HepG2 (cell line): ENCODE data around the gene MXRA8. TPM values are rescaled to one million over a fixed set of nuclear protein-coding genes. Genes with fewer than 3 reads are reported as not detected.

Source experiments
- BRCA1 ChIP-seq: sonication (generic); formaldehyde crosslinking; IDR thresholded peaks from 2 replicates; pipeline ENCODE4 v1.4.0; 2020; ENCODE audit warnings: missing genetic modification reagents
- GMEB2 ChIP-seq: IDR thresholded peaks from 2 replicates; pipeline ENCODE4 v1.6.1; 2016; ENCODE audit warnings: missing biosample characterization, missing genetic modification reagents, low read depth
- KMT2A ChIP-seq: sonication (generic); formaldehyde crosslinking; IDR thresholded peaks from 2 replicates; pipeline ENCODE4 v1.4.0; 2020; ENCODE audit warnings: missing genetic modification reagents
- MYC ChIP-seq: sonication (generic); formaldehyde crosslinking; IDR thresholded peaks from 2 replicates; pipeline ENCODE4 v1.9.0; 2021; ENCODE audit warnings: missing genetic modification reagents, borderline replicate concordance
- NKX3-1 ChIP-seq: sonication (generic); formaldehyde crosslinking; IDR thresholded peaks from 2 replicates; pipeline ENCODE4 v1.5.0; 2020; ENCODE audit warnings: missing genetic modification reagents
- PAWR ChIP-seq: sonication (generic); formaldehyde crosslinking; IDR thresholded peaks from 2 replicates; pipeline ENCODE4 v1.4.0; 2020; ENCODE audit warnings: missing genetic modification reagents, mild to moderate bottlenecking, borderline replicate concordance
- RFXAP ChIP-seq: sonication (generic); formaldehyde crosslinking; IDR thresholded peaks from 2 replicates; pipeline ENCODE4 v1.4.0; 2020; ENCODE audit warnings: missing genetic modification reagents, borderline replicate concordance
- ZNF383 ChIP-seq: sonication (generic); formaldehyde crosslinking; IDR thresholded peaks from 2 replicates; pipeline ENCODE4 v1.4.0; 2020; ENCODE audit warnings: missing genetic modification reagents, mild to moderate bottlenecking, borderline replicate concordance
- ZNF704 ChIP-seq: sonication (generic); formaldehyde crosslinking; IDR thresholded peaks from 2 replicates; pipeline ENCODE4 v1.8.1; 2023; ENCODE audit warnings: mild to moderate bottlenecking, inconsistent platforms, moderate library complexity, missing genetic modification reagents, borderline replicate concordance
- polyA plus RNA-seq, 8 experiments: library from polyadenylated mRNA; depleted of rRNA in 3 of 8; stranded (reverse) in 7 of 8; unstranded in 1 of 8; fragments of >200 nt; fragmentation: Illumina TruSeq in 4 of 8; extraction: Trizol in 4 of 8; gene quantifications; 2 replicates each; pipeline versions ENCODE4 v1.2.1 to v1.2.3, GENCODE V29; 2011 to 2016; ENCODE audit warnings: low read depth in 4 of 8, missing spikeins in 1 of 8, mixed read lengths in 1 of 8; ENCODE audit not compliant: insufficient read depth in 1 of 8
- total RNA-seq, 5 experiments: library from RNA; depleted of rRNA; stranded (reverse); fragments of >200 nt; fragmentation: Illumina TruSeq; extraction: Trizol; gene quantifications; 2 replicates each; pipeline ENCODE4 v1.2.3, GENCODE V29; 2016; ENCODE audit warnings: low read depth in 1 of 5
- TF ChIP-seq, protein P1 (sequence below): sonication (generic); formaldehyde crosslinking; IDR thresholded peaks from 2 replicates; pipeline ENCODE4 v1.4.0; 2020; ENCODE audit warnings: missing genetic modification reagents
- TF ChIP-seq, protein P2 (sequence below): sonication (generic); formaldehyde crosslinking; IDR thresholded peaks from 2 replicates; pipeline ENCODE4 v1.5.0; 2020; ENCODE audit warnings: mild to moderate bottlenecking, missing genetic modification reagents, borderline replicate concordance
- TF ChIP-seq, protein P3 (sequence below): sonication (generic); formaldehyde crosslinking; IDR thresholded peaks from 2 replicates; pipeline ENCODE4 v1.4.0; 2020; ENCODE audit warnings: mild to moderate bottlenecking, missing genetic modification reagents

MXRA8 gene
- total and polyA plus RNA-seq, 2 of the 13 experiments (the other 11 are each of a cell fraction or from before 2014, with no cell fraction given), result 19.8 to 44.8 TPM

GRCh38 chr1:1359664-1360468, 1.5 kb upstream of the MXRA8 start (continued):
- TF ChIP-seq KMT2A (CRISPR knock-in tag) (peak; percentile 21; the same call in 1 of the 2 replicates), MYC (CRISPR knock-in tag) (no peak; the same call in 1 of the 2 replicates), ZNF704 (CRISPR knock-in tag) (0 out of 2 replicates have a peak, but pooled peaks have one; percentile 26), PAWR (no peak), GMEB2 (CRISPR knock-in tag) (no peak), ZNF383 (CRISPR knock-in tag) (no peak), BRCA1 (CRISPR knock-in tag) (0 out of 2 replicates have a peak, but pooled peaks have one; percentile 30), RFXAP (CRISPR knock-in tag) (0 out of 2 replicates have a peak, but pooled peaks have one; percentile 45), NKX3-1 (no peak)
- TF ChIP-seq, protein P1, sequence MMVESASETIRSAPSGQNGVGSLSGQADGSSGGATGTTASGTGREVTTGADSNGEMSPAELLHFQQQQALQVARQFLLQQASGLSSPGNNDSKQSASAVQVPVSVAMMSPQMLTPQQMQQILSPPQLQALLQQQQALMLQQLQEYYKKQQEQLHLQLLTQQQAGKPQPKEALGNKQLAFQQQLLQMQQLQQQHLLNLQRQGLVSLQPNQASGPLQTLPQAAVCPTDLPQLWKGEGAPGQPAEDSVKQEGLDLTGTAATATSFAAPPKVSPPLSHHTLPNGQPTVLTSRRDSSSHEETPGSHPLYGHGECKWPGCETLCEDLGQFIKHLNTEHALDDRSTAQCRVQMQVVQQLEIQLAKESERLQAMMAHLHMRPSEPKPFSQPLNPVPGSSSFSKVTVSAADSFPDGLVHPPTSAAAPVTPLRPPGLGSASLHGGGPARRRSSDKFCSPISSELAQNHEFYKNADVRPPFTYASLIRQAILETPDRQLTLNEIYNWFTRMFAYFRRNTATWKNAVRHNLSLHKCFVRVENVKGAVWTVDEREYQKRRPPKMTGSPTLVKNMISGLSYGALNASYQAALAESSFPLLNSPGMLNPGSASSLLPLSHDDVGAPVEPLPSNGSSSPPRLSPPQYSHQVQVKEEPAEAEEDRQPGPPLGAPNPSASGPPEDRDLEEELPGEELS (CRISPR knock-in tag), result no peak; the same call in none of the 2 replicates
- TF ChIP-seq, protein P2, sequence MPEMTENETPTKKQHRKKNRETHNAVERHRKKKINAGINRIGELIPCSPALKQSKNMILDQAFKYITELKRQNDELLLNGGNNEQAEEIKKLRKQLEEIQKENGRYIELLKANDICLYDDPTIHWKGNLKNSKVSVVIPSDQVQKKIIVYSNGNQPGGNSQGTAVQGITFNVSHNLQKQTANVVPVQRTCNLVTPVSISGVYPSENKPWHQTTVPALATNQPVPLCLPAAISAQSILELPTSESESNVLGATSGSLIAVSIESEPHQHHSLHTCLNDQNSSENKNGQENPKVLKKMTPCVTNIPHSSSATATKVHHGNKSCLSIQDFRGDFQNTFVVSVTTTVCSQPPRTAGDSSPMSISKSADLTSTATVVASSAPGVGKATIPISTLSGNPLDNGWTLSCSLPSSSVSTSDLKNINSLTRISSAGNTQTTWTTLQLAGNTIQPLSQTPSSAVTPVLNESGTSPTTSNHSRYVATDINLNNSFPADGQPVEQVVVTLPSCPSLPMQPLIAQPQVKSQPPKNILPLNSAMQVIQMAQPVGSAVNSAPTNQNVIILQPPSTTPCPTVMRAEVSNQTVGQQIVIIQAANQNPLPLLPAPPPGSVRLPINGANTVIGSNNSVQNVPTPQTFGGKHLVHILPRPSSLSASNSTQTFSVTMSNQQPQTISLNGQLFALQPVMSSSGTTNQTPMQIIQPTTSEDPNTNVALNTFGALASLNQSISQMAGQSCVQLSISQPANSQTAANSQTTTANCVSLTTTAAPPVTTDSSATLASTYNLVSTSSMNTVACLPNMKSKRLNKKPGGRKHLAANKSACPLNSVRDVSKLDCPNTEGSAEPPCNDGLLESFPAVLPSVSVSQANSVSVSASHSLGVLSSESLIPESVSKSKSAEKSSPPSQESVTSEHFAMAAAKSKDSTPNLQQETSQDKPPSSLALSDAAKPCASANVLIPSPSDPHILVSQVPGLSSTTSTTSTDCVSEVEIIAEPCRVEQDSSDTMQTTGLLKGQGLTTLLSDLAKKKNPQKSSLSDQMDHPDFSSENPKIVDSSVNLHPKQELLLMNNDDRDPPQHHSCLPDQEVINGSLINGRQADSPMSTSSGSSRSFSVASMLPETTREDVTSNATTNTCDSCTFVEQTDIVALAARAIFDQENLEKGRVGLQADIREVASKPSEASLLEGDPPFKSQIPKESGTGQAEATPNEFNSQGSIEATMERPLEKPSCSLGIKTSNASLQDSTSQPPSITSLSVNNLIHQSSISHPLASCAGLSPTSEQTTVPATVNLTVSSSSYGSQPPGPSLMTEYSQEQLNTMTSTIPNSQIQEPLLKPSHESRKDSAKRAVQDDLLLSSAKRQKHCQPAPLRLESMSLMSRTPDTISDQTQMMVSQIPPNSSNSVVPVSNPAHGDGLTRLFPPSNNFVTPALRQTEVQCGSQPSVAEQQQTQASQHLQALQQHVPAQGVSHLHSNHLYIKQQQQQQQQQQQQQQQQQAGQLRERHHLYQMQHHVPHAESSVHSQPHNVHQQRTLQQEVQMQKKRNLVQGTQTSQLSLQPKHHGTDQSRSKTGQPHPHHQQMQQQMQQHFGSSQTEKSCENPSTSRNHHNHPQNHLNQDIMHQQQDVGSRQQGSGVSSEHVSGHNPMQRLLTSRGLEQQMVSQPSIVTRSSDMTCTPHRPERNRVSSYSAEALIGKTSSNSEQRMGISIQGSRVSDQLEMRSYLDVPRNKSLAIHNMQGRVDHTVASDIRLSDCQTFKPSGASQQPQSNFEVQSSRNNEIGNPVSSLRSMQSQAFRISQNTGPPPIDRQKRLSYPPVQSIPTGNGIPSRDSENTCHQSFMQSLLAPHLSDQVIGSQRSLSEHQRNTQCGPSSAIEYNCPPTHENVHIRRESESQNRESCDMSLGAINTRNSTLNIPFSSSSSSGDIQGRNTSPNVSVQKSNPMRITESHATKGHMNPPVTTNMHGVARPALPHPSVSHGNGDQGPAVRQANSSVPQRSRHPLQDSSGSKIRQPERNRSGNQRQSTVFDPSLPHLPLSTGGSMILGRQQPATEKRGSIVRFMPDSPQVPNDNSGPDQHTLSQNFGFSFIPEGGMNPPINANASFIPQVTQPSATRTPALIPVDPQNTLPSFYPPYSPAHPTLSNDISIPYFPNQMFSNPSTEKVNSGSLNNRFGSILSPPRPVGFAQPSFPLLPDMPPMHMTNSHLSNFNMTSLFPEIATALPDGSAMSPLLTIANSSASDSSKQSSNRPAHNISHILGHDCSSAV, result no peak
- TF ChIP-seq, protein P3, sequence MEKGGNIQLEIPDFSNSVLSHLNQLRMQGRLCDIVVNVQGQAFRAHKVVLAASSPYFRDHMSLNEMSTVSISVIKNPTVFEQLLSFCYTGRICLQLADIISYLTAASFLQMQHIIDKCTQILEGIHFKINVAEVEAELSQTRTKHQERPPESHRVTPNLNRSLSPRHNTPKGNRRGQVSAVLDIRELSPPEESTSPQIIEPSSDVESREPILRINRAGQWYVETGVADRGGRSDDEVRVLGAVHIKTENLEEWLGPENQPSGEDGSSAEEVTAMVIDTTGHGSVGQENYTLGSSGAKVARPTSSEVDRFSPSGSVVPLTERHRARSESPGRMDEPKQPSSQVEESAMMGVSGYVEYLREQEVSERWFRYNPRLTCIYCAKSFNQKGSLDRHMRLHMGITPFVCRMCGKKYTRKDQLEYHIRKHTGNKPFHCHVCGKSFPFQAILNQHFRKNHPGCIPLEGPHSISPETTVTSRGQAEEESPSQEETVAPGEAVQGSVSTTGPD, result no peak
